HG03280 (cell line): Measurements from ENCODE around the gene EAF1.
"Not testable (repeated sequence)": the region's sequence is repeated elsewhere in the genome, so short reads cannot be mapped to it uniquely, and the experiment has no call there.

Source experiments
- ATAC-seq: cut with Tn5 transposase; IDR thresholded peaks from one replicate; pipeline ENCODE4 v1.9.1; 2021; ENCODE audit warnings: mild to moderate bottlenecking, moderate library complexity; ENCODE audit not compliant: unreplicated experiment

Gene EAF1

GRCh38 chr3:15427182-15427880 is at the start of gene EAF1, which contains the start of gene METTL6:
TSS of gene EAF1 (plus strand) at chr3:15427598. CDS start at chr3:15427780, 182 bp downstream.
TSS of gene METTL6 (minus strand) at chr3:15427544. CDS start at chr3:15426511, 1,033 bp downstream.
- peak; percentile 87 for ATAC-seq

GRCh38 chr3:15377961-15378791 is 49.2 kb upstream of the EAF1 start:
- ATAC-seq, result peak; percentile 93

GRCh38 chr3:15380980-15381890 is 46.2 kb upstream of the EAF1 start:
- ATAC-seq, result no peak

GRCh38 chr3:15382405-15382923 is 44.9 kb upstream of the EAF1 start:
- ATAC-seq, result no peak

GRCh38 chr3:15384510-15385237 is 42.7 kb upstream of the EAF1 start:
- peak; percentile 82 for ATAC-seq

- not testable (repeated sequence) for ATAC-seq
These were observed 42.1 kb upstream of the EAF1 start for GRCh38 chr3:15385238-15385695.

GRCh38 chr3:15385901-15386653 is 41.3 kb upstream of the EAF1 start:
- no peak for ATAC-seq

- ATAC-seq, result not testable (repeated sequence)
These were observed 40.8 kb upstream of the EAF1 start for GRCh38 chr3:15386654-15386955.

- ATAC-seq, result no peak
These were observed 40.2 kb upstream of the EAF1 start for GRCh38 chr3:15387171-15387581.

- ATAC-seq, result no peak
These were observed 39.7 kb upstream of the EAF1 start for GRCh38 chr3:15387735-15388134.

GRCh38 chr3:15388335-15388734 is 39.1 kb upstream of the EAF1 start:
- ATAC-seq, result not testable (repeated sequence)

- ATAC-seq, result no peak
These were observed 36.9 kb upstream of the EAF1 start for GRCh38 chr3:15390460-15390859.

- no peak for ATAC-seq
These were observed 36.4 kb upstream of the EAF1 start for GRCh38 chr3:15391007-15391406.

GRCh38 chr3:15393252-15393651 is 34.1 kb upstream of the EAF1 start:
- ATAC-seq, result not testable (repeated sequence)

- ATAC-seq, result not testable (repeated sequence)
These were observed 28.7 kb upstream of the EAF1 start for GRCh38 chr3:15398731-15399133.

- ATAC-seq, result no peak
These were observed 27.4 kb upstream of the EAF1 start for GRCh38 chr3:15399970-15400369.

GRCh38 chr3:15401936-15402335 is 25.5 kb upstream of the EAF1 start:
- no peak for ATAC-seq

- ATAC-seq, result no peak
These were observed 23.9 kb upstream of the EAF1 start for GRCh38 chr3:15403495-15403894.

- no peak for ATAC-seq
These were observed 23.4 kb upstream of the EAF1 start for GRCh38 chr3:15403965-15404364.
